ENCODE results near the gene SLC17A9.

- TF ChIP-seq CTCF (conservative IDR thresholded peaks at IDR 0.05) = no peak
- TF ChIP-seq ZFX (IDR thresholded peaks at IDR 0.05) = no peak
These were observed 4.8 kb upstream of the SLC17A9 start for GRCh38 chr20:62947532-62948300.

All from C4-2B (cell line).